Right lobe of liver (tissue), 6 donors: Measurements from ENCODE around the gene ERMAP. TPM values are rescaled to one million over a fixed set of nuclear protein-coding genes. Genes with fewer than 3 reads are reported as not detected.

ENCODE experiments used
- ATAC-seq, 4 donors: fragments of 200-7000 bp; cut with Tn5 transposase; one replicate each; pipeline ENCODE4 v1.9.1; 2020; ENCODE audit warnings: mild to moderate bottlenecking in 4 of 4, moderate library complexity in 4 of 4
- DNase-seq, 3 donors: peaks; one replicate each; pipeline ENCODE4 v3.0.0-alpha.2; 2020
- H3K27ac ChIP-seq, 3 donors: fragments of 200-600 bp; one replicate each; pipeline ENCODE4 v1.8.0; 2022
- H3K27me3 ChIP-seq, 2 donors: fragments of 200-600 bp; one replicate each; pipeline ENCODE4 v1.8.0; 2022
- H3K36me3 ChIP-seq, 4 donors: fragments of 200-600 bp; sonication (generic) in 1 of 4; one replicate each; pipeline versions ENCODE4 v1.5.1 to v1.8.0; 2017 to 2022; ENCODE audit warnings: control low read depth in 1 of 4
- H3K4me1 ChIP-seq, 4 donors: fragments of 200-600 bp; sonication (generic) in 1 of 4; one replicate each; pipeline versions ENCODE4 v1.5.1 to v1.8.0; 2017 to 2022; ENCODE audit warnings: control low read depth in 1 of 4
- H3K4me3 ChIP-seq, 3 donors: fragments of 200-600 bp; one replicate each; pipeline ENCODE4 v1.8.0; 2022
- H3K9me3 ChIP-seq, 4 donors: fragments of 200-600 bp; sonication (generic) in 1 of 4; one replicate each; pipeline versions ENCODE4 v1.5.1 to v1.8.0; 2017 to 2022; ENCODE audit warnings: control low read depth in 1 of 4
- CTCF ChIP-seq, 4 donors: fragments of 200-600 bp in 3 of 4; fragments of 450-650 bp in 1 of 4; IDR thresholded peaks; one replicate each; pipeline versions ENCODE4 v1.5.1 to v1.8.0; 2016 to 2022; ENCODE audit warnings: antibody characterized with exemption in 4 of 4, mild to moderate bottlenecking in 2 of 4
- POLR2A ChIP-seq: fragments of 450-650 bp; IDR thresholded peaks from one replicate; pipeline ENCODE4 v1.6.1; 2017; ENCODE audit warnings: antibody characterized with exemption, mild to moderate bottlenecking
- WGBS: methylation state at CpG from one replicate; pipeline ENCODE4 v1.1.6; 2018; ENCODE audit warnings: low coverage, low lambda C conversion rate; ENCODE audit not compliant: insufficient coverage; ENCODE audit errors: missing lambda C conversion rate; 5-methylcytosine and 5-hydroxymethylcytosine counted together
- intact Hi-C, 2 donors: fragments of 100-400 bp; cut with DNase I; formaldehyde crosslinking; loops; one replicate each; pipeline versions ENCODE4 v1.11.2 to v1.14.1; 2022
- long read RNA-seq: library from polyadenylated mRNA; unstranded; transcript quantifications from one replicate; pipeline ENCODE4 v2.0.0, GENCODE V29; 2019
- total RNA-seq, 6 experiments: library from RNA; depleted of rRNA in 2 of 6; stranded (reverse); fragments of >200 nt in 2 of 6; fragmentation: NEBNext Ultra II Directional in 3 of 6; extraction: Animal tissue kit (Norgen Biotek cat#: 25700) in 3 of 6; gene quantifications; one replicate each; pipeline versions ENCODE4 v1.1.0 to v1.2.4, GENCODE V29; 2016 to 2023
- donor health status: DM: no; HTN: yes; CAD: no.
- donor health status: DM: no; HTN: no; CAD: no.
- donor health status: DM: no; HTN: no; CAD: no.
- donor health status: DM: no; HTN: yes; CAD: no.
- donor health status: DM: no; HTN: yes; CAD: no.

ERMAP gene
- total RNA-seq, result 10 to 100 TPM in 4 of 6 experiments, 1 to 10 TPM in 2; 6.6 to 16.2 (median 13.9) TPM
- long read RNA-seq, partial matches to known transcripts, result 0 of 4 reads
- long read RNA-seq, other reads (novel, unspliced or antisense), result 3 of 4 reads

- Histone ChIP-seq H3K9me3 (no peaks in the 10 kb centered on the region), H3K4me1 (peaks cover 0 to 45% (median 20%) of the 10 kb centered on the region in 4 donors), H3K36me3 (no peaks in the 10 kb centered on the region), H3K4me3 (peak within 1 kb of the TSS; percentile 64 to 72 (median 66)), H3K27me3 (no peaks in the 10 kb centered on the region), H3K27ac (peak within 1 kb of the TSS; percentile 83 to 94 (median 93))
- ATAC-seq, result peak; percentile 85 to 95 (median 86)
- WGBS, result 0% methylated on average over 17 of the region's 66 CpGs
- TF ChIP-seq CTCF (IDR thresholded peaks at IDR 0.05), result no peak
- peak; percentile 54 for TF ChIP-seq POLR2A
- DNase-seq, result peak; percentile 96 to 97 (median 97)
- intact Hi-C loops, result no loop called here
Measured at GRCh38 chr1:42816585-42817439, at the start of gene ERMAP, which contains the start of gene SVBP. TSS of gene ERMAP (plus strand) at chr1:42817122. CDS start at chr1:42830449, 13,327 bp downstream. TSS of gene SVBP (minus strand) at chr1:42817397. CDS start at chr1:42816544, 853 bp downstream.

DNA sequence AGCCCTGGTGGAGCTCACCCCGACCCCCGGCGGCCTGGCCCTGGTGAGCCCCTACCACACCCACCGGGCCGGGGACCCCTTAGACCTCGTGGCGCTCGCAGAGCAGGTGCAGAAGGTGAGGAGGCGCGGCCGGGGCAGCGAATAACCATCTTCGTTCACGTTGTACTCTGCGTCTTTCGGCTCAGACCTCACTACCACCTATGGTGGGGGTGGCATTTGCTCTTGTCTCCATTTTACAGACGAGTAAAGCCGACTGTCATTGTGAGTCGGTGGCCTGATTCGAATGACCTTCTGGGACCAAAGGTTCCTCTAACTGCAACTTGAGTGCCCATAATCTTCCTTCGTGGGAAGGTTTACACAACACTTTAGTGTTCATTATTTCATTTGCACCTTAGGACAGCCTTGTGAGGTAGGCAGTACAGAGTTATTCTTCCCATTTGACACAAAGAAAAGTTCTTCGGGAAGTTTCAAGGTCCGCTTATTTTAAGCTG lies 49.4 kb upstream of the ERMAP start:
- 2% methylated on average over 11 of the region's 23 CpGs for WGBS
- peak in 1 of 4 donors; percentile 3 for TF ChIP-seq CTCF (IDR thresholded peaks at IDR 0.05)
- no peak for TF ChIP-seq POLR2A

DNA sequence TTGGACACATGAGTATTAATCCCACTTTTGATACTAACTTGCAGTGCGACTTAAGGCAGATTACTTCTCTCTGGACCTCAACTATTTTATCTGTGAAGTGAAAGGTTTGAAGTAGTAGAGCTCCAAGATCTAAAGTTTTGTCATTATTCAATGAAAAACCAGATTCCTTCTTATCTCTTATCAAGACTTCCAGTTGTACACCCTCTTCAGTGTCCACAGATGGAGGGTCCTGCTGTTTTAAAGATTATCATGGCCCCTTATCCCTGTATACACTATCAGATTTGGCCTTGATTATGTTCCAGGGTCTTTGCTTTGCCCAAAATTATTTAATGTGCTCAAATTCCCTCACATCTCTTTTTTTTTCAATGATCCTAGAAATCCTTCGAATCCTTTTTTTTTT lies 48.8 kb upstream of the ERMAP start:
- Histone ChIP-seq H3K27ac (no peak overlapping the region), H3K9me3 (no peaks in the 10 kb centered on the region), H3K4me3 (peak overlapping the region in 2 of 3 donors; percentile 93 to 98), H3K4me1 (peaks cover 2 to 29% (median 14%) of the 10 kb centered on the region in 4 donors), H3K36me3 (no peaks in the 10 kb centered on the region), H3K27me3 (no peaks in the 10 kb centered on the region)
- DNase-seq (no peak), ATAC-seq (no peak)
- TF ChIP-seq POLR2A (no peak), CTCF (IDR thresholded peaks at IDR 0.05) (no peak)
- 92% methylated on average over 2 of the region's 2 CpGs for WGBS
- intact Hi-C loops, result no loop called here

More for the DNA sequence above, 49.4 kb upstream of the ERMAP start:
- intact Hi-C loops, result no loop called here
- no peaks in the 10 kb centered on the region for H3K36me3 ChIP-seq
- peaks cover 2 to 29% (median 14%) of the 10 kb centered on the region in 4 donors for H3K4me1 ChIP-seq
- H3K9me3 ChIP-seq, result no peaks in the 10 kb centered on the region
- DNase-seq (no peak), ATAC-seq (peak; percentile 4 to 45 (median 24))
- H3K4me3 ChIP-seq, result peak overlapping the region; percentile 92 to 98 (median 93)
- no peaks in the 10 kb centered on the region for H3K27me3 ChIP-seq
- peak overlapping the region; percentile 71 to 87 (median 81) for H3K27ac ChIP-seq

GRCh38 chr1:42769811-42770210 lies 47.1 kb upstream of the ERMAP start:
- intact Hi-C loops, result loop anchor here in 1 of 2 donors (10.0 kb wide), 1 partner anchor 305 kb away; no protein-coding TSS in a partner anchor

More at GRCh38 chr1:42769811-42770210, 47.1 kb upstream of the ERMAP start:
- DNase-seq (no peak), ATAC-seq (no peak)
- Histone ChIP-seq H3K4me1 (peaks cover 2 to 31% (median 13%) of the 10 kb centered on the region in 4 donors), H3K27ac (no peak overlapping the region), H3K9me3 (no peaks in the 10 kb centered on the region), H3K27me3 (no peaks in the 10 kb centered on the region), H3K4me3 (no peak overlapping the region), H3K36me3 (peaks cover 0 to 14% (median 0%) of the 10 kb centered on the region in 4 donors)
- WGBS, result 79% methylated on average over 2 of the region's 3 CpGs
- TF ChIP-seq CTCF (IDR thresholded peaks at IDR 0.05) (no peak), POLR2A (no peak)
